ENCODE results near the gene ECE1.
A peak's percentile ranks its signal among the peaks of the same experiment; 100 is the strongest.

ECE1 gene

DNA sequence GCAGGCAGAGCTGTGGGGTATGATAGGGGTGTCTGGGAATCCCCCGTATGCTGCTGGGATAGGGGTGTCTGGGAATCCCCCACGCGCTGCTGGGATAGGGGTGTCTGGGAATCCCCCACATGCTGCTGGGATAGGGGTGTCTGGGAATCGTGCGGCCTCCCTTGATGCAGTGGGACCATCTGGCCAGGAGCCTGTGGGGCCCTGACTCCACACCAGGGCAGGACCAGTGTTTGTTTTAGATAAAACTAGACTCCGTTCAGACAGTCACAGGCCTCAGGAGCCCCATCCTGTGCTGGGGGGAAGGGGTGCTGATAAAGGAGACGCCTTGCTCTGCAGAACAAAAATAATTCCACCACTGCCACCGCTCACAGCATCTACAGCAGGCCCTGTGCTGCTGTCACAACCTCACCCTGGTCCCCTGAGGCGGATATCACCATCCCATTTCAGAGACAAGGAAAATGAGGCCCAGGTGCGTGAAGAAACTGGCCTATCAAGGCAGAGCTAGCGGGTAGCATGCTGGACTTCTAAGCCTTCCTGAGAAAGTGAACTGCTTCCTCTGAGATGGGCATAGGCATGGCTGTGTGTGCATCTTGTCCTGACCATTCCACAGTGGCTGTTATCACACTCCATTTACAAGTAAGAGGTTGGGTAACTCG lies 24.0 kb downstream of the ECE1 start:
- no peak for DNase-seq

DNA sequence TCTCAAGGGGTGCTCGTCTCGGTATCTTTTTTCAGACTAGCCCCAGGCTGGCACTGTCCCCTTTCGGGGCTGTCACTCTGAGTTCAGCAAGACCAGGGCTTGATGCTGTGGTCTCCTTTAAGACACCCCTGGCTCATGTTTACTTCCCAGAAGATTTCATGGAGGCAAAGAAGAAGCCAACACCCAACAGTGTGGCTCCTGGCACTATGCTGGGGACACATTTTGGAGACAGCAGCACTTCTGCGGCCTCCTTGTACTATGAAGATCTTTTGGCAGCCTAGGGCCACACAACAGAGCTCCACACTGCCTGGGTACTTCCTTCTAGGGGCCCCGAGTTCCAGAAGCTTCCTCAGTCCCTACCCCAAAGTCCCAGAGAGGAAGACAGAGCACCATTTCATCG lies 24.6 kb downstream of the ECE1 start:
- DNase-seq, result no peak

DNA sequence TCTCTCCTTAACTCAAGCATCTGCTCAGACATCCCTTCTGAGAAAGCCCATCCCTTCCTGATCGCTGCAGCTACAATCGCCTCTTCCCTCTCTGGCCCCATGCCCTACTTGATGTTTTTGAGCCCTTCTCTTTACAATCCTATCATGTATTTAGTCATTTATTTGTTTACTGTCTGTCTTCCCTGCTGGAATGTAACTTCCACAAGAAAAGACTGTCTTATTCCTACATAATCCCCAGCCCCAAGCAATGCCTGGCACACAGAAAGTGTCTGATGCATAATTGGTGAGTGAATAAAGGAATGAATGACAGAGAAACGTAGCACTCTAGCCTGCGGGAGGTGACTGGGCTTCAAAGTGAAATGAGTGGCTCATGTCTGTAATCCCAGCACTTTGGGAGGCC lies 25.4 kb downstream of the ECE1 start:
- DNase-seq, result no peak

DNA sequence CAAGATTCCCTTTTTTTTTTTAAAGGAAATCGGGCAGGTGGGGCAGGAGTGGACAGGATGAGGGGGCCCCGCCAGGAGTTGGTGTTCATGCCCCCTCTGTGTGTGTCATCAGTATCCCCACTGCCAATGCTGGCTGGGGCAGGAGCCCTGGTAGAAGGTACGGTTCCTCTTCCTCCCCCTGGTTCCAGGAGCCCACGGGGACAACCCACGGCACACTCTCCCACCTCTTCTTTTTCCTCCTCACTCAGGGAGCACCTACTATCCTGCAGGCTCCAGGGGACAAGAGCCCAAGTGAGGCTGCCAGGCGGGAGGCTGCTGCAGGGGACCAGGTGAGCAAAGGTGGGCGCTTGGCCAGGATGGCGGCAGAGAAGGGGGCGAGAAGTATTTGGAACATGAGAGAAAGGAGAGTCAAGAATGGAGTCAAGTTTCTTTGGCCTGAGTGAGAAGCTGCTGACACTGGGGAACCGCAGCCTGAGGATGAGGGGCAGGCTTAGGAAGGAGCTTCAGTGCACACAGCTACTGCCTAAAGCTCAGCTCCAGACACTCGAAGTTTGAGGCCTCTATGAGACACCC lies 26.5 kb downstream of the ECE1 start:
- DNase-seq, result no peak

DNA sequence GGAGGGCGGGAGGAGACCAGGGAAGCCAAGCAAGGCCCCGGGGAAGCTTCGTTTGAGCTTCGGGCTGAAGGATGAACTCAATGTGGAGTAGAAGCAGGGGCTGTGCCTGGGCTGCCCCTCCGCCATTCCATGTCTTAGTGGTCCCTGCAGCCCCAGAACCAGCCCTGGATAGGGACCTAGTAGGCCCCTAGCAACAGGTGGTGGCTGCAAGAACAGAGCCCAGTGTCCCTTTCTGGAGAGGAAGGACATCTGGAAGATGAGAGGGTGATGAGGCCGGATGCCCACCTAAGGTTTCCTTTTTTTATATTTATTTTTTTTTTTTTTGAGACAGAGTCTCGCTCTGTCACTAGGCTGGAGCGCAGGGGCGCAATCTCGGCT lies 27.2 kb downstream of the ECE1 start:
- DNase-seq, result no peak

DNA sequence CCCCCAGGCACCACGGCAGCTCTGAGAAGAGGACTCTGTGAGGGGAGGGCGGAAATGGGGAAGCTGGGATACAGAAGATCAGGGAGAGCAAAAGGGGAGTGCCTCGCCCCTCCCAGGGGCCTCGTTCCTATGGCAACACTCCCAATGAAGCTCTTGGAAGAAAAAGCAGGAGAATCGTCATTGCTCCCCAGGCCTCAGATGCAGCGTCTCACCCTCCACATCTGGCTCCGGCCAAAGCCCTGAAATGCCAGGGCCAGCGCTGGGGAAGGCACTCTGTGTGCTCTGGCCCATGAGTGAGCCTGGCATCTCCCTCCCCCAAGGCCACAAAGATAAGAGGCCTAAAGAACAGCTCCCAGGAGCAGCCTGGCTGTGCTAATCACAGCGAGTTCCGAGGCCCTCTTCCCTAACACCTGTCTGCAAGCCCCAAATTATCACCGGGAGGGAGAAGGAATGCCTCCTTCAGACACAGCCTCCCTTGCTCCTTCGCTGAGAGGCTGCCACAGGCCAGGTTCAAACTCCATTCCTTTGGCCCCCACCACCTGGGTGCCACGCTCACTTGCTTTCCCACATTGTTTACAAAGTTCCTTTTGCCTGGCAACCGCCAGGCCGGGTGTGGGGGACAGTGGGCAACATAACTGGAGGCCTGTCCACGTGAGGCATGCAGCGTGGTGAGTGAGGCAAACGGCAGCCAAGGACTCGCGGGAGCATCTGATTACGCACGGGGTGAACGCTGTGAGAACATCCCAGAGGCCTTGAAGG lies 27.8 kb downstream of the ECE1 start:
- no peak for DNase-seq

DNA sequence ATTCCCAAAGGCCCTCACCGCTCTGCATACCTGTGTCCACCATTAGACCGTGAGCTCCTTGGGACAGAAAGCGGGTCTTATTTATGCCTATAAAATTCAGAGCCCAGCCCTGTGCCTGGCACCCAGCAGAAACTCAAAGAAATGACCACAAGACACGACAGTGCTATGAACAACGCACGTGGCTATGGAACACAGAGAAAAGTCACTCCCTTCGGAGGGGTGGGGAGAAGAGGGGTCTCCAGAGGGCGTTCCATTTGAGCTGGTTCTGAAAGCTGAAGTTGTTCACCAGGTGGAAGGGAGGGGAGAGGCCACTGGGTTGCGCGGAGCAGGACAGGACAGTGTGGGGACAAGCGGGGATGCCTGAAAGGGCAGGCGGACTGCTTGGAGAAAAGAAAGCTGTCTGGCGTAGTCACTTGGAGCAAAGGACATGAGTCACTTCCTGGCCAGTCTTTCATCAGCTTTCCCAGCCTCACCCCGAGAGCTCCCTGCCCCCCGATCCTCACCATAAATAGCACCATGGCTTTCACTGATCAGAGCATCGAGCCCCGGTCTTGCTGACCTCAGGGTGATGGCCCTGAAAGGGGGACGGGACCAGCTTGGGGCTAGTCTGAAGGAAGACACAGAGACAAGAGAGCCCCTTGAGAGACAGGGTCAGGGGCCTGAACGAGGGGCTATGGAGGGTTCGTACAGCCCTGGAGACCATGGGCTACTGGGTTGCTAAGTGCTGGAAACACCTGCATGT lies 28.5 kb downstream of the ECE1 start:
- no peak for DNase-seq

DNA sequence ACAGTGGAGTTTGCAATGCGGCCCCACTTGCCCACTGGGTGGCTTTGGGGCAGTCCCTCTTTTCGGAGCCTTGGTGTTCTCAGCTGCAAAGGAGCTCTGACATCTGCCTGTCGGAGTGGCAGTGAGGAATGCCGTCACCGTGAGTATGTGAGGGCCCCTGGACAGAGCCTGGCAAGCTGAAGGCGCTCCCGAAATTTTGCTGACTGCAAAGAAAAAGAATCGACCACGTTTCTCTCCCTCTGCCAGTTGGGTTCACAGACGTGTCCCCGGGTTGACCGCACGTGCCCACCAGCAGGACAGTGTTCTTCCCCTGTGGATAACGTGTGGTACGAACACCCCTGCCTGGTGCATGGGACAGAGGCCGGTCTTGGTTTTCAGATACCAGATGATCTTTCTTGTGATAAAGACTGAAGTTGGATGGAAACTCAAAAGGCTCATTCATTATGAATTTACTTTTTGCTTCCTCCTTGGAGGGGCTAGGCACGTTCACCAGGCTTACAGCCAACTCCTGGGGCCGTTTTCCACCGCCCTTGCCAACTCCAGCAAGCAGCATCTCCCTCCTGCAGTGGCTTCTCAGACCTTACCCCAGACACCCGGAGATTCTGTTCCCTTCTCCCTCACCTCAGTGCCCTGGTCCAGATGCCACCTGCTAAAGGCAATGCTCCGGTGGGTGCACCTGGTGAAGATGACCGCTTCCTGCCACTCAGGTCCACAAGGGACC lies 29.7 kb downstream of the ECE1 start:
- DNase-seq, result peak; percentile 7

DNA sequence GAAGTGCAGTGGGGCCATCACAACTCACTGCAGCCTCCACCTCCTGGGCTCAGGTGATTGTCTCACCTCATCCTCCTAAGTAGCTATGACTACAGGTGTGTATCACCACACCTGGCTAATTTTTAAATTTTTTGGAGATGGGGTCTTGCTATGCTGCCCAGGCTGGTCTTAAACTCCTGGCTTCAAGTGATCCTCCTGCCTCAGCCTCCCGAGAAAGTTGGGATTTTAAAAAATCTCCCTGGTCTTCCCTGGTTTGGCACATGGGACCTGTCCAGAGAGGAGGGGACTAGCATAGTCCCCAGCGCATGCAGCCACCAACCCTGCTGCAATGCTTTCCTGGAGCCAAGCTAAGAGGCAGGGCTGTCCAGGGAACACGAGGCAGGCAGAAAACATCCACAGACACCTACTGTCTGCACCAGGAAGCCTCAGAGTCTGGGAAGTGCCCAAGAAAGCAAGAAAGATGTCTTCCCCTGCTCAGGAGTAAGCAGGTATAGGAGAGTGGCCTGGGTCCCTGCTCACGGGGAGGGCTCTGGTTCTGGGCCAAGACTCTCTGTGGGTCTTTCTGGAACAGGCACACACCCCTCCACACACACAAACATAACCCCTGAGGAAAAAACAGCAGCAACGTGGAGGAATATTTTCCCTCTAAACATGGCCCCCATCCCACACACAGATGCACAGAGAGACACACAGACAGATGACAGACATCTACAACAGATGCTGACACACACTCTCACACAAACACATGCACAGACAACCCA lies 30.8 kb downstream of the ECE1 start:
- no peak for DNase-seq

DNA sequence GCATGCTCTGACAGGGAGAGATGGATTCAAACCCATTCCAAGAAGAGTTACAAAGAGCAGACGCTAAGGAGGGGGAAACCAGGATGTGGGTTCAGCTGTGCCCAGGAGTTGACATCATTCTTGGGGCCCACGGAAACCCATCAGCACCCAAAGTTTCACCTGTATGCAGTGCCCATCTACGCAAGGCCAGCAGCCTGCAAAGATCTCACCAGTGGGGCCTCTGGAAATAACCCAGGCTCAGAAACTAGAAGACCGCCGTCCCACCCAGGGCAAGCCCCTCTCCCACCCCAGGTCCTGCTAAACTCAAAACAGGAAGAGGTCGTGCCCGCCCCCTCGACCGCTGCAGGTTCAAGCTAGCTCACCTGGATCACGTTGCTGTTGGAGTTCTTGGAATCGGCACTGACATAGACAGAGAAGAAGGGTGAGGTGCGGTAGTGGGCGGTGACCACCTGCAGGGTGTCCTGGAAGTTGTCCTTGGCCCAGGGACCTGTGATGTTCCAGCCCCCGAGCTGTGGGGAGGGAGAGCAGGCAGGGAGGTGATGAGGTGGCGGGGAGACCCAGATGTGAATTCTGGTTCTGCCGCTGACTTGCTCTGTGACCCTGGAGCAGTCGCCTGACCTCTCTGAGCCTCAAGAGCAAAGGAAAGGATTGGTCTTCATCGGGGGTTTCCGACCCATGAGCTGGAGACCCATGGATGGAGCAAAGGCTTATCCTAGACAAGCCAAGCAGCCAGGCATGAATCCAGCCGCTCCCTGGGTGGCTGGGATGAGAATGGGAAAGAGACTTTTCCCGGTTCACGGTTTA lies 31.7 kb downstream of the ECE1 start:
- no peak for DNase-seq

DNA sequence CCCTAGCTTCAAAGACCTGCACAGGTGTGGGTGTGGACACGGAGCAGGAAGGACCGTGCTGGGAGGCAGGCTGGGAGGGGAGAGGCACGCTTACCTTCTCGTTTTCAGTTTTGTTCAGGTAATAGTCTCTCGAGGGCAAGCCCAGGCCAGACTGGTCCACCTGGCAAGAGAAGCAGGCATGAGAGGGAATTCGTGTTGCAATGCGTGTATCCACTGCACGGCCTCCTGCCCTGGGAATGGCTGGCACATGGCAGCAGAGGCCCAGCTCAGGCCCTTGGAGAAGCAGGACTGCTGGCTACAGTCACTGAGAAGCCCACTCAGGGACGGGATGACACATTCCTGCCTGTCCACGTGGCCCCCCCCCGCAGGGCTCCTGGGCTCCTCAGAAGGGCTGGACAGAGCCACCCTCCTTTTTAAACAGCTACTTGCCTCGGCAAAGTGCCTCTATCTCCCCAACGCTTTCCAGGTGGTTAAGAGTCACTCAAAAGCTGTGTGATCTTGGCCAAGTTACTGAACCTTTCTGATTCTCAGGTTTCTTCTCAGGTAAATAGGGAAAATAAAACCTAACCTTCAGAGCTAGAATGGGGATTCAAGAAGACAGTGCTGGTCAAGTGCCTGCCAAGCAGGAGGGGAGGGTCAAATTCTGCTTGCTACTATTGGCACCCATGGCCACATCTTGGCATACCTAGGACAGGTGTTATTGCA lies 32.7 kb downstream of the ECE1 start:
- no peak for DNase-seq

DNA sequence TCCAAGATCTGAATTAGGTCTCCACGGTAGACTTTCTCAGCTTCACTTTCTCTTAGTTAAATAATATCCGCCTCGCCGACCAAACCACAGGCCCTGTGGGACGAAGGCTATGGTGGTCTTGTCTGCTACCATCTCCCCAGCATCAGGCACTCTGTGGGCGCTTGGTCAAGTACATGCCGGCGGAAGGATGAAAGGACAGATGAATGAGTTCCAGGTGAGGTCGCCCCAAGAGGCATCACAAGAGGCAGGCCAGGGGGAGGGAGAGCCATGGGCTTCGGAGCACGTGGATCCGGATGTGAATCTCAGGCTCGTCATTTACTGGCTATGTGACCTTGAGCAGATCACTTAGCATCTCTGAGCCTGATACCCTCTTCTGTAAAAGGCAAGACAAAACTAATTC lies 33.5 kb downstream of the ECE1 start:
- DNase-seq, result no peak

DNA sequence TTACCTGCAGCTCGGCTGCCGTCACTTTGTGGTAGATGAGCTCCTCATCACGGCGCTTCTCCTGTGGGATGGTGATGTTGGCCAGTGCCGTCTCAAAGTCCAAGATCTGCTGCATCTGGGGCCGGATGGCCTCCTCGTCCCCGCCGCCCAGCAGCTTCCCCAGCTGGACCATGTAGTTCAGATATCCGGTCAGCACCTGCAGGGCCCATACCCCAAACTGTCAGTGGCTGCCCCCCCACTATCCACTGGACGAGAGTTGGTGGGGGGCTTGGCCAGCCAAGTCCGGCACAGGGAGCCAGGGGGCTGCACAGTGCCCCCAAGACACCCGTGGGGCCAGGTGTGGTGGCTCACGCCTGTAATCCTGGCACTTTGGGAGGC lies 34.3 kb downstream of the ECE1 start:
- DNase-seq, result no peak

DNA sequence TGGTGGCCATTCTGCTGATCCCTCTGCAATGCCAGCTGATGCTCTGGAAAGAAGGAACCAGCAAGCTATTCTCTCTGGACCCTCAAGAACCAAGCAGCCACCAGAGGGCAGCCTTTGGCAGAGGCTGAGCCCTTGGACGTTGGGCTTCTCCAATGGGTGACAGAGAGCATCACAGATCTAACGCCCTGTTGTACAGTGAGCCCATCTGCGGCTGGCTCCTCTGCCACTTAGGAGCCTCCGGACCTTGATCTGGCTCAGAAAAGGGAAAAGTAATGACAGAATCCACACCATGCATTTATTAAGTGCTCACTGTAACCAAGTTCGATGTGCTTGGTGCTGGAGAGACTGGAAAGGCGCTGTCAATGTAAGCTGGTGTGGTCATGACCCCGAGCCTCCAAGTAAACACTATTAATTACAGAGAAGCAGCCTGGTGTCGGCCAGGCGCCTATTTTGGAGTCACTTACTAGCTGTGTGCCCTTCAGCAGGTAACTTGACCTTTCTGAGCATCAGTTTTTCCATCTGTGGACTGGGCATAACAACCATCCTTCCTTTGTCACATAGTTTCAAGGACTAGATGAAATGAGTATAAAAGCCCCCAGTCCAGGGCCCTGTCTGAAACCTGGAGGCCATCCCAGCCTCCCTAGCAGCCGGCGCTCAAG lies 34.9 kb downstream of the ECE1 start:
- peak; percentile 82 for DNase-seq

DNA sequence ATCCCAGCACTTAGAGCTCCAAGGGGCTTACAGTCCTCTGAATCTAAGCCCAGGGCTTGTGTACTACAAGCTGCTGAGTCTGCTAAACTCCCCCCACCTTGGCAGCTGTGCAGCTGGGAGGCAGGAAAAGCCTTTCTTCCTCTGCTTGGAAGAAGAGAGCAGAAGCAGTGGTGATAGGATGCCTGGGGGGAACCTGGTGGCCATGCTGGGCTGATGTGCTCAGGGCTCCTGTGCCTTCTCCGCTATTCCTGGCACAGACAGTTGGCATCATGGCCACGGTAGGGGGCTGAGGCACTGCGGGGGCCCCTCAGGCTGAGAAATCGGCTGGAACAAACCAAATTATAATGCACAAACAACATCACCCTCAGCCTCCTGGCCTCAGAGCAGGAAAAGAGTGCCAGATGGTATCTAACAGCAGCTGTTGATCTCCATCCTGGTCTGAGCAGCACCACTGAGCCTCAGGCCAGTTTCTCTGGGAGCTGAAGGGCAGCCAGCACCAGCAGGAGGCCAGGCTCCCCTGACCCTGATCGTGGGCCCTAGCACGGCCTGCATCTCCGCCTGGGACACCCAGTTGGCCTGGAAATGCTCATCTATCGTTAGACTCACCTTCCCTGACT lies 35.8 kb downstream of the ECE1 start:
- peak; percentile 16 for DNase-seq

DNA sequence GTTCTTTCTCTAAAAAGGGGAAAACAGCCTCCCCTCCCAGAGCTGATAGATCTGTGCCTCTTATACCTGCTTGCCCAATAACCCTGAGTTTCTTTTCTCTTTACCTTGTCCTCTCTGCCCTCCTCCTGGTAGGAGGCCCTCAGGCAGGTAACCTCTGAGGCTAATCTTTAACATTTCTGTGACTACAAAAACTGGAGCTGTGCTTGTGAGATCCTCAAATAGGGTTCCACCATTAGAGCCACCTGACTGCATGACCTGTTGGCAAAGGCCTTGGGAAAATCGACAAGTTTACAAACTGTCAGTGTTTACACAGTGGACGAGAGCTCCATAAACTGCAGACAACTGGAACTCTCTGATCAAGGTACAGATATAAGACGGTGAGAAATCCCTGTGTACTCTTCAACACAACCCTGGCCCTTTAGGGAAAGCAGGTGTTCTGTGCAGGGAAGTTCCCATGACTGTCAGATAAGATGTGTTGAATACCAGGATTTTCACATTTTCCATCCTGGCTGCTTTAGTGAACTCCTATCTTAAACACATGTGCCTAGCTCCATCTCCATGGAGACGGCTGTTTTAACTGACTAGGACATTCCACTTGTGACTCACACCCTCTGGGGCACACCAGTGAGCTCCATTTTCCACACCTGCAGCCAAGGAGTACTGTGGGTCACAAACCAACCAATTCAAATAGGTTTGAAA lies 38.3 kb downstream of the ECE1 start:
- DNase-seq, result no peak

DNA sequence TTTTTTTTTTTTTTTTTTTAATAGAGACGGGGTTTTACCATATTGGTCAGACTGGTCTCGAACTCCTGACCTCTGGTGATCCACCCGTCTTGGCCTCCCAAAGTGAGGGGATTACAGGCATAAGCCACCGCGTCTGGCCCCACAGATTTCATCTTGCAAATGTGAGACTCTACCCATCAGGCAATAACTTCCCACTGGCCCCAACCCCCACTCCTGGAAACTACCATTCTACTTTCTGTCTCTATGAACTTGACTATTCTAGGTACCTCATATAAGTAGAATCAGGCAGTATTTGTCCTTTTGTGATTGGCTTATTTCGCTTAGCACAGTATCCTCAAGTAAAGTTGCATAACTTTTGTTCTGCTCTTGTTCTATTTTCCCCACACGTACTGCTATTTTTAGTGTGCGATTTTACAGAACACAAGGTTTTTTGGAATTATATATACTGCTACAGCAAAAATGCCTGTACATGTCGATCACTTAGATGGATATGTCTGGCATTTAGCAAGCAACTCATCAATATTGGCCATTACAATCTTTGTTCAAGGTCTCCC lies 40.2 kb downstream of the ECE1 start:
- DNase-seq, result no peak

DNA sequence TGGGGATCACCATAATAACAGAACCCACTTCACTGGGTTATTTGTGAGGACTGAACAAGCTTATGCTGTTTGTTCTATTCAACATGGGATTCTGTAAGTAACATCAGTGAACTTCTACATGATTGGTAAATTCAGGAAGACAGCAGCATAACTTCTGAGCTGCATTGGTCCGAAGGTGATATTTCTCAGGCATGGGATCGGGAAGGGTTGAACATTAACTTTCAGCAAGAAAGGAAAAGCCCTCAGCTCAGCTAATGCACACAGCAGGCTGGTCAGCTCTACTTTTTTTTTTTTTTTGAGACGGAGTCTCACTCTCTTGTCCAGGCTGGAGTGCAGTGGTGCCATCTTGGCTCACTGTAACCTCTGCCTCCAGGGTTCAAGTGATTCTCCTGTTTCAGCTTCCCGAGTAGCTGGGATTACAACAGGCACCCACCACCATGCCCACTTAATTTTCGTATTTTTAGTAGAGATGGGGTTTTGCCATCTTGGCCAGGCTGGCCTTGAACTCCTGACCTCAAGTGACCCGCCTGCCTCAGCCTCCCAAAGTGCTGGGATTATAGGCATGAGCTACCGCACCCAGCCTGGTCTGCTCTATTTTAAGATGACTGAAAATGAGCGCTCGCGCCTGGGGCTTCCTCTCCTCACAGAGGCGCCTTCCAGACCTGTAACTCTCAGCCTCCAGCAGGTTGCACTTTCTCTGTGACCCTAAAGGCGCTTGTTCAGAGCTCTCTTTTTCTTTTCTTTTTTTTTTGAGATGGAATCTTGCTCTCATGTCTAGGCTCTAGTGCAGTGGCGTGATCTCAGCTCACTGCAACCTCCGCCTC lies 42.2 kb downstream of the ECE1 start:
- DNase-seq, result no peak
